ENCODE data around the gene ACSF2. TPM values are rescaled to one million over a fixed set of nuclear protein-coding genes. Genes with fewer than 3 reads are reported as not detected.

The ACSF2 gene
- polyA plus RNA-seq, 1 of the 3 experiments (the other 2 are of a cell fraction) = 46.6 TPM

- no peak for TF ChIP-seq REST (IDR thresholded peaks at IDR 0.05; ENCODE audit: low read depth, low read length)
- TF ChIP-seq, protein P1, sequence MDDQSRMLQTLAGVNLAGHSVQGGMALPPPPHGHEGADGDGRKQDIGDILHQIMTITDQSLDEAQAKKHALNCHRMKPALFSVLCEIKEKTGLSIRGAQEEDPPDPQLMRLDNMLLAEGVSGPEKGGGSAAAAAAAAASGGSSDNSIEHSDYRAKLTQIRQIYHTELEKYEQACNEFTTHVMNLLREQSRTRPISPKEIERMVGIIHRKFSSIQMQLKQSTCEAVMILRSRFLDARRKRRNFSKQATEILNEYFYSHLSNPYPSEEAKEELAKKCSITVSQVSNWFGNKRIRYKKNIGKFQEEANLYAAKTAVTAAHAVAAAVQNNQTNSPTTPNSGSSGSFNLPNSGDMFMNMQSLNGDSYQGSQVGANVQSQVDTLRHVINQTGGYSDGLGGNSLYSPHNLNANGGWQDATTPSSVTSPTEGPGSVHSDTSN (IDR thresholded peaks at IDR 0.05) = no peak
- TF ChIP-seq FOXJ3 (CRISPR knock-in tag; IDR thresholded peaks at IDR 0.05) = no peak
Measured at GRCh38 chr17:50429793-50430192, 3.8 kb downstream of the ACSF2 start (continued).

DNA sequence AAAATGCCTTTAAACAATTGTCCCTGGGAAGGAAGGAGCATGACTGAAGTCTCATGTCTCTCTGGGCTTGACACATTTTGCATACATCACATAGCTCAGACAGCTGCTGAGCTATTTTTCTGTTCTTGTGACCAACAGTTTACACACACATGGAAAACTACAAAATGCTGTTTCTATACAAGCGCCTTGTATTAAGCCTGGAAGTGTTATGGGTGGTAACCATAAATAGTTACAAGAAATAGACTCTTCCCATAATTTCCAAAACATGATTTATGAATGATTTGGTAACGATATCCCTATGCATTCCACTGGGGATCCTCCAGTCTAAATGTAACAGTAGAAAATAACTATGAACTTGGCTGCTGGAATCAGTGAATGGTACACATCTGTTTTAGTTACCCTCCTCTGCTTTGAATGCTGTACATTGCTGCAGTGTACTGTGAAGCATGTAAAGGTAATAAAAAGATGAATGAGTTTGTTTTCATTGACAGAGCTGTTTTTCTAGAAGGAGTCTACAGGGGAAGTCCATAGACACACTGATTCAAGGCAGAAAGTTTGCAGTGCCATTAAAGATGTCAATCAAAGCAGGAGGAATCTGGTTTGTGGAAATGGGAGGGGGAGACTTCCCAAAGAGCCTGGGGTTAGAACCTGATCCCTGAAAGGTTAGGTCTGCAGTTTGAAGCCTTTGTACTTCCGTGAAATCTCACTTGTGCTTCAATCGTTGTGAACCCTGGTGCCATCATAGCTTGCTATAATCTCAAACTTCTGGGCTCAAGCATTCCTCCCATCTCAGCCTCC lies 5.0 kb downstream of the ACSF2 start:
- TF ChIP-seq GABPA (IDR thresholded peaks at IDR 0.05; ENCODE audit: low read depth) (no peak), SMC3 (IDR thresholded peaks at IDR 0.05; ENCODE audit: low read depth, low read length) (no peak), EZH2phosphoT487 (IDR thresholded peaks at IDR 0.05; ENCODE audit: borderline replicate concordance, low read depth) (no peak), TCF12 (IDR thresholded peaks at IDR 0.05) (no peak), MAX (IDR thresholded peaks at IDR 0.05; ENCODE audit: low read depth) (no peak), YY1 (IDR thresholded peaks at IDR 0.05; ENCODE audit: low read depth) (no peak), POLR2AphosphoS5 (IDR thresholded peaks at IDR 0.05; ENCODE audit: low read depth, low read length) (no peak), RAD21 (IDR thresholded peaks at IDR 0.05; ENCODE audit: low read length) (no peak)
- TF ChIP-seq, protein P1 (IDR thresholded peaks at IDR 0.05) = no peak
- TF ChIP-seq, protein P2, sequence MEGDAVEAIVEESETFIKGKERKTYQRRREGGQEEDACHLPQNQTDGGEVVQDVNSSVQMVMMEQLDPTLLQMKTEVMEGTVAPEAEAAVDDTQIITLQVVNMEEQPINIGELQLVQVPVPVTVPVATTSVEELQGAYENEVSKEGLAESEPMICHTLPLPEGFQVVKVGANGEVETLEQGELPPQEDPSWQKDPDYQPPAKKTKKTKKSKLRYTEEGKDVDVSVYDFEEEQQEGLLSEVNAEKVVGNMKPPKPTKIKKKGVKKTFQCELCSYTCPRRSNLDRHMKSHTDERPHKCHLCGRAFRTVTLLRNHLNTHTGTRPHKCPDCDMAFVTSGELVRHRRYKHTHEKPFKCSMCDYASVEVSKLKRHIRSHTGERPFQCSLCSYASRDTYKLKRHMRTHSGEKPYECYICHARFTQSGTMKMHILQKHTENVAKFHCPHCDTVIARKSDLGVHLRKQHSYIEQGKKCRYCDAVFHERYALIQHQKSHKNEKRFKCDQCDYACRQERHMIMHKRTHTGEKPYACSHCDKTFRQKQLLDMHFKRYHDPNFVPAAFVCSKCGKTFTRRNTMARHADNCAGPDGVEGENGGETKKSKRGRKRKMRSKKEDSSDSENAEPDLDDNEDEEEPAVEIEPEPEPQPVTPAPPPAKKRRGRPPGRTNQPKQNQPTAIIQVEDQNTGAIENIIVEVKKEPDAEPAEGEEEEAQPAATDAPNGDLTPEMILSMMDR (IDR thresholded peaks at IDR 0.05) = no peak
- Histone ChIP-seq H4K20me1 (ENCODE audit: insufficient read depth) (no peaks in the 10 kb centered on the region), H3K9me2 (no peaks in the 10 kb centered on the region), H3K4me1 (ENCODE audit: control insufficient read depth in 1 of 2, insufficient read depth in 2 of 2, low read depth in 1 of 2, low read length in 1 of 2) (peaks cover 0 to 13% of the 10 kb centered on the region in 2 experiments; a peak in 1 of 4 replicates), H3K27ac (ENCODE audit: low read depth in 2 of 2, low read length in 1 of 2) (no peak overlapping the region), H3F3A (replicated peaks; ENCODE audit: insufficient read depth) (peaks cover 9% of the 10 kb centered on the region), H3K9me3 (no peaks in the 10 kb centered on the region), H3K36me3 (replicated peaks in 1 of 2; ENCODE audit: control insufficient read depth in 1 of 2, insufficient read depth in 2 of 2, low read length in 1 of 2) (no peaks in the 10 kb centered on the region), H3K4me2 (no peak overlapping the region), H3K27me3 (ENCODE audit: insufficient read depth) (no peaks in the 10 kb centered on the region), H3K4me3 (ENCODE audit: low read depth in 2 of 2, low read length in 1 of 2) (no peak overlapping the region), H3K79me2 (ENCODE audit: insufficient read depth) (peaks cover 19% of the 10 kb centered on the region), H3K9ac (no peak overlapping the region), H2AFZ (ENCODE audit: low read depth) (no peak overlapping the region)
- 89% methylated on average over 4 of the region's 4 CpGs for WGBS (ENCODE audit: low lambda C conversion rate)
- POLR2A ChIA-PET = interaction anchor here (0.8 kb wide), 1 partner anchor 34 kb away, joined by 3 read pairs; the partner anchor contains the start of gene LRRC59
- no peak for DNase-seq
- CTCF ChIA-PET = interaction anchor here (0.9 to 6.6 kb wide), 11 partner anchors 8 to 69 kb away, joined by 3 to 33 read pairs (median 4); partner anchors contain the start of genes LRRC59 and RSAD1

Measured in SK-N-SH (cell line).